ENCODE measurements around the gene FMN2. TPM values are rescaled to one million over a fixed set of nuclear protein-coding genes. Genes with fewer than 3 reads are reported as not detected.

FMN2 gene
- total RNA-seq, 4 donors from 2014 or later, result 0.75 to 1.8 (median 1.2) TPM

GRCh38 chr1:240086726-240087125 lies 5.0 kb upstream of the FMN2 start:
- no peak for TF ChIP-seq CTCF (IDR thresholded peaks at IDR 0.05; ENCODE audit: low read depth)

DNA sequence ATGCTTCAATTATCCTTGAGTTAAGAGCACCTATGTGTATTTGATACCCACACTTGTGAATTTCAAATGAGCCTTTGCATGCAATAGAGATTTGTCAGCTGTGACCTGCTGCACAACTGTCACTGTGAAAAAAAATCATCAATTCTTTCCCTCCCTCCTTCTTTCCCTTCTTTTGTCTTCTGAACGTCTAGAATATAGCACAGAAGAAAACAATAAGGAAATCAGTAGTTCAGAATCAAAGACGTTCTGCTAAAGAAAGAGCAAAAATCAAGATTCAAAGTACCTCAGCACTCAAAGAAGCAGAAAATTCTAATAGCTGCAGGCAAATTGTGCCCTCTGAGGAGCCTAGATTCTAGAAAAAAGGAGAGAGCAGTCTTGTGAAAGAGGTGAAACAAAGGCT lies 1.7 kb upstream of the FMN2 start:
- TF ChIP-seq CTCF (IDR thresholded peaks at IDR 0.05; ENCODE audit: low read depth), result no peak

DNA sequence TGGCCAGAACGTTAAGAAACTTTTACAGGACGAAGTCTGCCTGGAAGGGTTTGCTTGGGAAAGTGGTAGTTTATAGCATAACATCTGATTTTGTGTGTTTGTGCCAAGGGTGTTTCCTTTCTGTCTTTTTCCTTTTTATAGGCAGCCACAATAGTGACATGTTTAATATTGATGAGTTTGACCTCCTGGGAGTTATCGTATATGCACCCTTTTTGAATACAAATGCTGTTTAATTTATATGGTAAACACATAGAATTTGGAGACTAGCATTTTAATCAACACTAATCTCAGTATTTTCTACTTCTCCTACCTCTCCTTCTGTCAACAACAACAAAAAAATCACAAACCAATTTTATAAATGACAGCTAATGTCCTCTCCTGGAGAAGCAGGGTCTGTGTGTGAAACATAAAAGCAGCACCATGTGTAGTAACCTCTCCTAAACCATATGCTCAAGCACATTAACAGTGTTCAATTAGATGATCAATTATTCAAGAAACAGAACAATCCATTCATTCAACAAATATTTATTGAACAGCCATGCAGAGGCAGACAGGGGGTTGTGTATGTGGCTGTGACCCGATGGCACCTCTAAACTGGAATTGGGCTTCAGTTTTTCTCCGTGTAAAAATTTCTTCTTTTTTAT lies 604 bp upstream of the FMN2 start:
- no peak for TF ChIP-seq CTCF (IDR thresholded peaks at IDR 0.05; ENCODE audit: low read depth)

GRCh38 chr1:240092301-240093119 lies 827 bp downstream of the FMN2 start:
- no peak for TF ChIP-seq CTCF (IDR thresholded peaks at IDR 0.05; ENCODE audit: low read depth)

- no peak for TF ChIP-seq CTCF (IDR thresholded peaks at IDR 0.05; ENCODE audit: low read depth)
Measured at GRCh38 chr1:240093120-240093961, 1.7 kb downstream of the FMN2 start.

GRCh38 chr1:240094041-240094722 lies 2.5 kb downstream of the FMN2 start:
- no peak for TF ChIP-seq CTCF (IDR thresholded peaks at IDR 0.05; ENCODE audit: low read depth)

Data from subcutaneous adipose tissue (tissue), 4 donors.